HEK293 (cell line): ENCODE results near the gene TAPBP.

Experiments used
- CTCF ChIA-PET: fragments of 350-600 bp; formaldehyde crosslinking; extraction: SDS; loops from one replicate; lab custom pipeline; 2021; ENCODE audit warnings: antibody characterized with exemption; lab: Yijun Ruan, JAX
- POLR2A ChIA-PET: fragments of 300-600 bp; formaldehyde crosslinking; extraction: SDS; loops from one replicate; lab custom pipeline; 2020; ENCODE audit warnings: antibody characterized with exemption, inconsistent platforms; lab: Yijun Ruan, JAX
- H3K27ac ChIP-seq: fragments of 200-500 bp; sonication (Bioruptor generic); 2 replicates; pipeline ENCODE4 v1.5.1; 2014; ENCODE audit warnings: low read depth, low read length, control low read depth, inconsistent platforms; ENCODE audit errors: extremely low read depth
- H3K36me3 ChIP-seq, 2 experiments: fragments of 200-500 bp in 1 of 2; sonication (Bioruptor generic) in 1 of 2; 1 replicate in 1 of 2; 2 replicates in 1 of 2; pipeline ENCODE4 v1.5.1; 2014 to 2017; ENCODE audit warnings: inconsistent platforms in 2 of 2, low read length in 2 of 2; ENCODE audit not compliant: control insufficient read depth in 2 of 2, insufficient read depth in 1 of 2
- H3K4me1 ChIP-seq: fragments of 200-500 bp; sonication (Bioruptor generic); 2 replicates; pipeline ENCODE4 v1.5.1; 2014; ENCODE audit warnings: mild to moderate bottlenecking, low read length, inconsistent platforms; ENCODE audit not compliant: control insufficient read depth, insufficient read depth
- H3K4me3 ChIP-seq: 2 replicates; pipeline ENCODE4 v1.5.1; 2011; ENCODE audit warnings: low read depth, mild to moderate bottlenecking, control low read depth, low read length, moderate library complexity
- H3K9me3 ChIP-seq: fragments of 200-500 bp; sonication (Bioruptor generic); 2 replicates; pipeline ENCODE4 v1.5.1; 2014; ENCODE audit warnings: low read depth, low read length, inconsistent platforms; ENCODE audit not compliant: control insufficient read depth, insufficient read depth
- GLIS2 ChIP-seq: fragments of 450-650 bp; formaldehyde crosslinking; IDR thresholded peaks from 2 replicates; pipeline ENCODE4 v1.5.1; 2016; ENCODE audit warnings: missing biosample characterization, missing genetic modification characterization
- KLF10 ChIP-seq: fragments of 450-650 bp; IDR thresholded peaks from 2 replicates; pipeline ENCODE4 v1.5.1; 2018; ENCODE audit warnings: missing biosample characterization, mild to moderate bottlenecking, missing genetic modification characterization
- KLF16 ChIP-seq: fragments of 450-650 bp; formaldehyde crosslinking; IDR thresholded peaks from 2 replicates; pipeline ENCODE4 v1.5.1; 2017; ENCODE audit warnings: missing biosample characterization, missing genetic modification characterization
- TCF7L2 ChIP-seq: IDR thresholded peaks from 2 replicates; pipeline ENCODE4 v1.6.1; 2011; ENCODE audit warnings: low read depth, mild to moderate bottlenecking, inconsistent platforms, low read length, moderate library complexity, borderline replicate concordance
- TRIM28 ChIP-seq: IDR thresholded peaks from 2 replicates; pipeline ENCODE4 v1.6.1; 2011; ENCODE audit warnings: low read length, control low read depth, borderline replicate concordance
- ZBTB17 ChIP-seq: fragments of 450-650 bp; formaldehyde crosslinking; IDR thresholded peaks from 2 replicates; pipeline ENCODE4 v1.5.1; 2016; ENCODE audit warnings: missing biosample characterization, missing genetic modification characterization
- ZBTB6 ChIP-seq: fragments of 450-650 bp; formaldehyde crosslinking; IDR thresholded peaks from 2 replicates; pipeline ENCODE4 v1.5.1; 2017; ENCODE audit warnings: missing biosample characterization, missing genetic modification characterization
- ZNF132 ChIP-seq: fragments of 450-650 bp; formaldehyde crosslinking; IDR thresholded peaks from 2 replicates; pipeline ENCODE4 v1.5.1; 2017; ENCODE audit warnings: missing biosample characterization, missing genetic modification characterization, borderline replicate concordance
- ZNF138 ChIP-seq: fragments of 450-650 bp; formaldehyde crosslinking; IDR thresholded peaks from 2 replicates; pipeline ENCODE4 v1.5.1; 2016; ENCODE audit warnings: missing biosample characterization, missing genetic modification characterization, borderline replicate concordance
- ZNF174 ChIP-seq: fragments of 450-650 bp; formaldehyde crosslinking; IDR thresholded peaks from 2 replicates; pipeline ENCODE4 v1.5.0; 2017; ENCODE audit warnings: missing biosample characterization, mild to moderate bottlenecking, missing genetic modification characterization
- ZNF19 ChIP-seq: fragments of 450-650 bp; formaldehyde crosslinking; IDR thresholded peaks from 2 replicates; pipeline ENCODE4; 2016; ENCODE audit warnings: missing biosample characterization, missing genetic modification characterization, low read depth
- ZNF2 ChIP-seq: fragments of 450-650 bp; formaldehyde crosslinking; IDR thresholded peaks from 2 replicates; pipeline ENCODE4 v1.5.1; 2016; ENCODE audit warnings: missing biosample characterization, missing genetic modification characterization
- ZNF223 ChIP-seq: fragments of 450-650 bp; formaldehyde crosslinking; IDR thresholded peaks from 2 replicates; pipeline ENCODE4 v1.5.1; 2016; ENCODE audit warnings: missing biosample characterization, missing genetic modification characterization
- ZNF324 ChIP-seq: fragments of 450-650 bp; formaldehyde crosslinking; IDR thresholded peaks from 2 replicates; pipeline ENCODE4 v1.5.1; 2016; ENCODE audit warnings: missing biosample characterization, missing genetic modification characterization
- ZNF362 ChIP-seq: fragments of 450-650 bp; formaldehyde crosslinking; IDR thresholded peaks from 2 replicates; pipeline ENCODE4 v1.5.1; 2016; ENCODE audit warnings: missing biosample characterization, missing genetic modification characterization
- ZNF366 ChIP-seq: fragments of 450-650 bp; formaldehyde crosslinking; conservative IDR thresholded peaks from 2 replicates; pipeline ENCODE4 v1.5.1; 2016; ENCODE audit warnings: missing biosample characterization, missing genetic modification characterization
- ZNF501 ChIP-seq: fragments of 450-650 bp; formaldehyde crosslinking; IDR thresholded peaks from 2 replicates; pipeline ENCODE4 v1.5.1; 2016; ENCODE audit warnings: missing biosample characterization, missing genetic modification characterization
- ZNF548 ChIP-seq: fragments of 450-650 bp; formaldehyde crosslinking; IDR thresholded peaks from 2 replicates; pipeline ENCODE4 v1.5.1; 2016; ENCODE audit warnings: missing biosample characterization, missing genetic modification characterization
- ZNF560 ChIP-seq: fragments of 450-650 bp; formaldehyde crosslinking; IDR thresholded peaks from 2 replicates; pipeline ENCODE4 v1.5.1; 2017; ENCODE audit warnings: missing biosample characterization, missing genetic modification characterization, borderline replicate concordance
- ZNF639 ChIP-seq: fragments of 450-650 bp; formaldehyde crosslinking; IDR thresholded peaks from 2 replicates; pipeline ENCODE4 v1.5.1; 2016; ENCODE audit warnings: missing biosample characterization, missing genetic modification characterization
- ZNF660 ChIP-seq: fragments of 450-650 bp; IDR thresholded peaks from 2 replicates; pipeline ENCODE4 v1.5.1; 2018; ENCODE audit warnings: missing biosample characterization, mild to moderate bottlenecking, missing genetic modification characterization
- ZNF76 ChIP-seq: fragments of 450-650 bp; formaldehyde crosslinking; IDR thresholded peaks from 2 replicates; pipeline ENCODE4; 2016; ENCODE audit warnings: low read depth, missing biosample characterization, missing genetic modification characterization, borderline replicate concordance
- ZNF830 ChIP-seq: fragments of 450-650 bp; IDR thresholded peaks from 2 replicates; pipeline ENCODE4 v1.5.0; 2018; ENCODE audit warnings: missing biosample characterization, missing genetic modification characterization, low read depth, mild to moderate bottlenecking, moderate library complexity
- ZNF837 ChIP-seq: fragments of 450-650 bp; formaldehyde crosslinking; IDR thresholded peaks from 2 replicates; pipeline ENCODE4 v1.5.1; 2016; ENCODE audit warnings: missing biosample characterization, missing genetic modification characterization

The TAPBP gene

GRCh38 chr6:33254591-33254990, 59.3 kb downstream of the TAPBP start (continued):
- no peak for TF ChIP-seq ZNF132 (tag by site-specific recombination)
- no peak for TF ChIP-seq TRIM28
- no peak for TF ChIP-seq ZNF830 (tag by site-specific recombination)
- no peak for TF ChIP-seq ZNF19
- TF ChIP-seq ZBTB17 (tag by site-specific recombination), result 0 out of 2 replicates have a peak, but pooled peaks have one; percentile 15
- TF ChIP-seq ZNF362 (tag by site-specific recombination), result peak; percentile 93
- TF ChIP-seq ZNF174 (tag by site-specific recombination), result no peak
- TF ChIP-seq ZBTB6 (tag by site-specific recombination), result peak; percentile 92
- no peak for TF ChIP-seq ZNF324 (tag by site-specific recombination)
- no peak for TF ChIP-seq ZNF501 (tag by site-specific recombination)
- TF ChIP-seq TCF7L2, result no peak

- ChIA-PET POLR2A (interaction anchor here (0.7 kb wide), 1 partner anchor 376 kb away, joined by 6 read pairs; no protein-coding TSS in a partner anchor), CTCF (interaction anchor here (0.6 kb wide), 1 partner anchor 47 kb away, joined by 3 read pairs; no protein-coding TSS in a partner anchor)
- TF ChIP-seq ZNF639 (no peak), ZNF837 (tag by site-specific recombination) (no peak), GLIS2 (tag by site-specific recombination) (no peak), ZNF660 (tag by site-specific recombination) (no peak), ZNF138 (tag by site-specific recombination) (no peak), KLF10 (tag by site-specific recombination) (no peak), ZNF2 (no peak), ZNF223 (tag by site-specific recombination) (no peak), ZNF76 (no peak), ZNF560 (tag by site-specific recombination) (no peak), KLF16 (tag by site-specific recombination) (no peak), ZNF366 (tag by site-specific recombination) (no peak), ZNF548 (tag by site-specific recombination) (no peak)
- no peaks in the 10 kb centered on the region for H3K9me3 ChIP-seq
- no peak overlapping the region for H3K4me3 ChIP-seq
- H3K36me3 ChIP-seq, result peaks cover 26% of the 10 kb centered on the region in 2 experiments; a peak in 2 of 3 replicates
- no peak overlapping the region for H3K27ac ChIP-seq
- peaks cover 12% of the 10 kb centered on the region for H3K4me1 ChIP-seq
These were observed 61.1 kb downstream of the TAPBP start for GRCh38 chr6:33252759-33253158.
